Cardiac fibroblast (primary cell): ENCODE measurements around the gene SLC4A9.
A peak's percentile ranks its signal among the peaks of the same experiment; 100 is the strongest.

Experiments
- DNase-seq, 2 donors: peaks; one replicate each; pipeline versions ENCODE4 v3.0.0 to v3.0.0-alpha.2; 2010; ENCODE audit warnings: low read depth in 2 of 2
- H3K4me3 ChIP-seq, 2 donors: replicated peaks in 1 of 2; 1 replicate in 1 of 2; 2 replicates in 1 of 2; pipeline ENCODE4 v1.5.1; 2011; ENCODE audit warnings: low read depth in 2 of 2, low read length in 2 of 2, mild to moderate bottlenecking in 2 of 2, moderate library complexity in 1 of 2
- CTCF ChIP-seq: IDR thresholded peaks from one replicate; pipeline ENCODE4 v1.5.1; 2011; ENCODE audit warnings: low read depth, mild to moderate bottlenecking, low read length, inconsistent platforms

Gene SLC4A9

GRCh38 chr5:140318792-140319191, 41.2 kb upstream of the SLC4A9 start:
- TF ChIP-seq CTCF: no peak
- DNase-seq: no peak
- H3K4me3 ChIP-seq: no peak overlapping the region

GRCh38 chr5:140319833-140320232, 40.2 kb upstream of the SLC4A9 start:
- no peak for TF ChIP-seq CTCF
- H3K4me3 ChIP-seq: no peak overlapping the region
- no peak for DNase-seq

- no peak for DNase-seq
- no peak for TF ChIP-seq CTCF
- H3K4me3 ChIP-seq: no peak overlapping the region
Observed at GRCh38 chr5:140321796-140322195, 38.2 kb upstream of the SLC4A9 start.

GRCh38 chr5:140322751-140323731, 37.0 kb upstream of the SLC4A9 start:
- DNase-seq: peak; percentile 93 to 98
- no peak for TF ChIP-seq CTCF
- no peak overlapping the region for H3K4me3 ChIP-seq

- no peak for TF ChIP-seq CTCF
- no peak overlapping the region for H3K4me3 ChIP-seq
- DNase-seq: peak in 1 of 2 donors; percentile 65
Observed at GRCh38 chr5:140324041-140324600, 35.9 kb upstream of the SLC4A9 start.

- peak; percentile 79 to 81 for DNase-seq
- TF ChIP-seq CTCF: no peak
- H3K4me3 ChIP-seq: no peak overlapping the region
Observed at GRCh38 chr5:140324617-140325241, 35.3 kb upstream of the SLC4A9 start.
